HCT116 (cell line): Measurements from ENCODE around the gene PREX1. TPM values are rescaled to one million over a fixed set of nuclear protein-coding genes. Genes with fewer than 3 reads are reported as not detected.

Experiments
- ATAC-seq: fragments of 200-7000 bp; cut with Tn5 transposase; 2 replicates; pipeline ENCODE4 v1.9.1; 2020; ENCODE audit warnings: mild to moderate bottlenecking, moderate library complexity
- BruUV-seq: library from RNA; stranded (reverse); fragments of 400-500 nt; replicated peaks from 2 replicates; lab custom pipeline; 2021; lab: Mats Ljungman, UMichigan
- CTCF ChIA-PET: fragments of 300-600 bp; sonication (Branson Sonifier 250); formaldehyde crosslinking; loops from one replicate; lab custom pipeline; 2021; ENCODE audit warnings: antibody characterized with exemption; lab: Charles Lee
- POLR2A ChIA-PET: fragments of 300-600, 350-600 bp; sonication (Branson Sonifier 250); formaldehyde crosslinking; loops from one replicate; lab custom pipeline; 2021; ENCODE audit warnings: antibody characterized with exemption; lab: Charles Lee
- RAD21 ChIA-PET, 2 experiments: fragments of 300-600 bp; sonication (Branson Sonifier 250); formaldehyde crosslinking; loops; one replicate each; lab custom pipeline; 2023; ENCODE audit warnings: low total read pairs in 2 of 2; ENCODE audit not compliant: uncharacterized antibody in 2 of 2, unreplicated experiment in 2 of 2, low non-redundant PET in 1 of 2; lab: Charles Lee
- DNase-seq: peaks from one replicate; pipeline ENCODE4 v3.0.0-alpha.2; 2010; ENCODE audit warnings: low read depth, low spot score
- H2AFZ ChIP-seq: fragments of 200-600 bp; shearing (Covaris generic), sonication (generic); 2 replicates; pipeline ENCODE4 v1.6.1; 2017; ENCODE audit warnings: low read depth, mixed run types, mixed read lengths, antibody characterized with exemption, low read length; ENCODE audit not compliant: poor library complexity, severe bottlenecking
- H3K27ac ChIP-seq: 2 replicates; pipeline ENCODE4 v1.5.1; 2012; ENCODE audit warnings: low read depth, low read length
- H3K27me3 ChIP-seq: fragments of 200-600 bp; sonication (generic); 2 replicates; pipeline ENCODE4 v1.6.1; 2016; ENCODE audit warnings: mixed run types, low read length, mixed read lengths; ENCODE audit not compliant: insufficient read depth
- H3K36me3 ChIP-seq, 2 experiments: fragments of 200-500 bp in 1 of 2; fragments of 200-600 bp in 1 of 2; sonication (Bioruptor generic) in 1 of 2; sonication (generic) in 1 of 2; 2 replicates each; pipeline versions ENCODE4 v1.5.1 to v1.6.1; 2014 to 2016; ENCODE audit warnings: low read length in 2 of 2, inconsistent platforms in 1 of 2, mixed read lengths in 1 of 2, mixed run types in 1 of 2; ENCODE audit not compliant: insufficient read depth in 2 of 2, control insufficient read depth in 1 of 2
- H3K4me1 ChIP-seq, 2 experiments: fragments of 200-600 bp in 1 of 2; sonication (generic) in 1 of 2; 2 replicates each; pipeline versions ENCODE4 v1.5.1 to v1.6.1; 2012 to 2017; ENCODE audit warnings: low read length in 2 of 2, inconsistent platforms in 1 of 2, mild to moderate bottlenecking in 1 of 2, mixed read lengths in 1 of 2, mixed run types in 1 of 2, moderate library complexity in 1 of 2; ENCODE audit not compliant: insufficient read depth in 2 of 2, control insufficient read depth in 1 of 2
- H3K4me2 ChIP-seq: fragments of 200-600 bp; sonication (generic); 2 replicates; pipeline ENCODE4 v1.6.1; 2017; ENCODE audit warnings: mixed run types, low read length, mixed read lengths
- H3K4me3 ChIP-seq, 2 experiments: fragments of 200-600 bp in 1 of 2; sonication (generic) in 1 of 2; replicated peaks in 1 of 2; 2 replicates each; pipeline ENCODE4 v1.5.1; 2011 to 2016; ENCODE audit warnings: low read length in 2 of 2, control low read depth in 1 of 2, low read depth in 1 of 2, mild to moderate bottlenecking in 1 of 2, mixed read lengths in 1 of 2, mixed run types in 1 of 2
- H3K79me2 ChIP-seq: fragments of 200-600 bp; sonication (generic); 2 replicates; pipeline ENCODE4 v1.6.1; 2017; ENCODE audit warnings: mild to moderate bottlenecking, mixed run types, low read length, moderate library complexity, mixed read lengths; ENCODE audit not compliant: insufficient read depth
- H3K9ac ChIP-seq: fragments of 200-600 bp; sonication (generic); 2 replicates; pipeline ENCODE4 v1.6.1; 2016; ENCODE audit warnings: low read length, mixed read lengths
- H3K9me2 ChIP-seq: fragments of 200-600 bp; sonication (generic), shearing (Covaris generic); 2 replicates; pipeline ENCODE4 v1.6.1; 2017; ENCODE audit warnings: mixed run types, mild to moderate bottlenecking, moderate library complexity; ENCODE audit not compliant: insufficient read depth
- H3K9me3 ChIP-seq, 2 experiments: fragments of 200-500 bp in 1 of 2; fragments of 200-600 bp in 1 of 2; sonication (Bioruptor generic) in 1 of 2; sonication (generic) in 1 of 2; 2 replicates each; pipeline ENCODE4 v1.6.1; 2014 to 2017; ENCODE audit warnings: low read length in 2 of 2, mixed read lengths in 2 of 2, inconsistent platforms in 1 of 2, low read depth in 1 of 2, mild to moderate bottlenecking in 1 of 2, mixed run types in 1 of 2, moderate library complexity in 1 of 2; ENCODE audit not compliant: control insufficient read depth in 1 of 2, insufficient read depth in 1 of 2
- H4K20me1 ChIP-seq: fragments of 200-600 bp; sonication (generic), shearing (Covaris generic); 2 replicates; pipeline ENCODE4 v1.6.1; 2017; ENCODE audit warnings: mixed run types, mild to moderate bottlenecking, moderate library complexity; ENCODE audit not compliant: insufficient read depth
- CEBPB ChIP-seq: IDR thresholded peaks from 2 replicates; pipeline ENCODE4 v1.6.1; 2012; ENCODE audit warnings: low read depth
- CTCF ChIP-seq, 3 experiments: fragments of 200-600 bp in 1 of 3; sonication (generic) in 1 of 3; IDR thresholded peaks in 2 of 3; conservative IDR thresholded peaks in 1 of 3; 2 replicates each; pipeline ENCODE4 v1.5.1; 2012 to 2017; ENCODE audit warnings: low read depth in 2 of 3, low read length in 2 of 3, antibody characterized with exemption in 1 of 3, borderline replicate concordance in 1 of 3, control low read depth in 1 of 3, mild to moderate bottlenecking in 1 of 3, mixed read lengths in 1 of 3, mixed run types in 1 of 3, moderate library complexity in 1 of 3; ENCODE audit not compliant: insufficient read depth in 1 of 3
- EGR1 ChIP-seq: IDR thresholded peaks from 2 replicates; pipeline ENCODE4 v1.6.1; 2012; ENCODE audit warnings: low read depth
- ELF1 ChIP-seq: IDR thresholded peaks from 2 replicates; pipeline ENCODE4 v1.6.1; 2012; ENCODE audit warnings: low read depth, borderline replicate concordance
- EZH2 ChIP-seq: fragments of 200-600 bp; sonication (generic); IDR thresholded peaks from 2 replicates; pipeline ENCODE4 v1.6.1; 2017; ENCODE audit warnings: antibody characterized with exemption, mixed run types
- FOSL1 ChIP-seq: IDR thresholded peaks from 2 replicates; pipeline ENCODE4 v1.6.1; 2012; ENCODE audit warnings: low read depth
- JUND ChIP-seq: IDR thresholded peaks from 2 replicates; pipeline ENCODE4 v1.6.1; 2012
- SRF ChIP-seq: IDR thresholded peaks from 2 replicates; pipeline ENCODE4 v1.6.1; 2012; ENCODE audit warnings: low read depth
- TCF7L2 ChIP-seq: IDR thresholded peaks from 2 replicates; pipeline ENCODE4 v1.7.0; 2011; ENCODE audit warnings: borderline replicate concordance, inconsistent platforms; ENCODE audit not compliant: insufficient read depth, insufficient read length; ENCODE audit errors: extremely low read depth
- YY1 ChIP-seq: IDR thresholded peaks from 2 replicates; pipeline ENCODE4 v1.6.1; 2011; ENCODE audit warnings: low read length, low read depth, moderate library complexity, mild to moderate bottlenecking; ENCODE audit not compliant: insufficient replicate concordance; ENCODE audit errors: extremely low read depth
- ZFX ChIP-seq: fragments of 450-650 bp; IDR thresholded peaks from 2 replicates; pipeline ENCODE4 v1.6.1; 2017
- intact Hi-C: fragments of 100-400 bp; cut with micrococcal nuclease; formaldehyde crosslinking; loops from 2 replicates; pipeline ENCODE4 v1.10.0; 2022
- total RNA-seq: library from RNA; stranded (reverse); gene quantifications from one replicate; pipeline ENCODE4 v1.2.1, GENCODE V29; 2021; ENCODE audit not compliant: unreplicated experiment

Gene PREX1
- total RNA-seq, 1 experiment from 2014 or later, result 6.1 TPM

GRCh38 chr20:48610996-48611395, 216.8 kb downstream of the PREX1 start:
- CTCF ChIA-PET, result interaction anchor here (1.1 to 2.0 kb wide), 2 partner anchors 9 kb away, joined by 5 to 6 read pairs; no protein-coding TSS in a partner anchor
- DNase-seq, result no peak

GRCh38 chr20:48609491-48609978, 218.3 kb downstream of the PREX1 start:
- RAD21 ChIA-PET, result no interaction called here
- Histone ChIP-seq H4K20me1 (no peaks in the 10 kb centered on the region), H3K4me3 (no peak overlapping the region), H3K4me1 (peaks cover 0 to 2% of the 10 kb centered on the region in 2 experiments; a peak in 1 of 4 replicates), H3K9ac (no peak overlapping the region), H3K27me3 (peaks cover 6% of the 10 kb centered on the region; the same call in 1 of the 2 replicates), H3K27ac (no peak overlapping the region), H3K79me2 (no peaks in the 10 kb centered on the region), H2AFZ (no peak overlapping the region), H3K4me2 (no peak overlapping the region), H3K9me3 (no peaks in the 10 kb centered on the region), H3K36me3 (no peaks in the 10 kb centered on the region), H3K9me2 (no peaks in the 10 kb centered on the region)
- POLR2A ChIA-PET, result no interaction called here
- intact Hi-C loops, result no loop called here
- ATAC-seq, result no peak
- no TSS peak for BruUV-seq
- DNase-seq, result no peak
- CTCF ChIA-PET, result interaction anchor here (2.0 kb wide), 1 partner anchor 11 kb away, joined by 5 read pairs; no protein-coding TSS in a partner anchor
- no peak for TF ChIP-seq JUND
- TF ChIP-seq YY1, result no peak
- no peak for TF ChIP-seq FOSL1
- no peak for TF ChIP-seq SRF
- TF ChIP-seq ZFX, result no peak
- no peak for TF ChIP-seq CEBPB
- TF ChIP-seq CTCF (IDR thresholded peaks at IDR 0.05 in 2 of 3, conservative IDR thresholded peaks at IDR 0.05 in 1 of 3; ENCODE audit: borderline replicate concordance in 1 of 3, insufficient read depth in 1 of 3, low read depth in 2 of 3, low read length in 2 of 3), result no peak
- no peak for TF ChIP-seq EGR1
- TF ChIP-seq ELF1, result no peak
- no peak for TF ChIP-seq TCF7L2
- no peak for TF ChIP-seq EZH2

More at GRCh38 chr20:48610996-48611395, 216.8 kb downstream of the PREX1 start:
- H2AFZ ChIP-seq, result no peak overlapping the region
- H3K9me2 ChIP-seq, result no peaks in the 10 kb centered on the region
- H3K4me1 ChIP-seq, result peaks cover 0 to 6% of the 10 kb centered on the region in 2 experiments; a peak in 1 of 4 replicates
- H3K4me3 ChIP-seq, result no peak overlapping the region
- H3K27ac ChIP-seq, result no peak overlapping the region
- no peaks in the 10 kb centered on the region for H4K20me1 ChIP-seq
- peaks cover 6% of the 10 kb centered on the region; the same call in 1 of the 2 replicates for H3K27me3 ChIP-seq
- H3K36me3 ChIP-seq, result no peaks in the 10 kb centered on the region
- no peak overlapping the region for H3K4me2 ChIP-seq
- H3K9me3 ChIP-seq, result no peaks in the 10 kb centered on the region
- RAD21 ChIA-PET, result no interaction called here
- TF ChIP-seq JUND (no peak), CTCF (IDR thresholded peaks at IDR 0.05 in 2 of 3, conservative IDR thresholded peaks at IDR 0.05 in 1 of 3; ENCODE audit: borderline replicate concordance in 1 of 3, insufficient read depth in 1 of 3, low read depth in 2 of 3, low read length in 2 of 3) (no peak)
- TF ChIP-seq, all 23 proteins: peak for 0
- Histone ChIP-seq H3K79me2 (no peaks in the 10 kb centered on the region), H3K9ac (no peak overlapping the region)
- intact Hi-C loops, result no loop called here
- POLR2A ChIA-PET, result no interaction called here
- BruUV-seq, result no TSS peak
- no peak for ATAC-seq
